Transverse colon (tissue), 3 donors: ENCODE data around the gene CDKL5.

Source experiments
- POLR2A ChIP-seq: fragments of 450-650 bp; IDR thresholded peaks from one replicate; pipeline ENCODE4 v1.6.1; 2016; ENCODE audit warnings: antibody characterized with exemption, mild to moderate bottlenecking, moderate library complexity
- TF ChIP-seq, protein P1 (sequence below), 5 experiments: fragments of 200-600 bp in 3 of 5; fragments of 450-650 bp in 2 of 5; sonication (generic) in 3 of 5; IDR thresholded peaks; 1 replicate in 2 of 5; 2 replicates in 3 of 5; pipeline ENCODE4 v1.5.1; 2016 to 2017; ENCODE audit warnings: antibody characterized with exemption in 5 of 5, inconsistent platforms in 3 of 5, mild to moderate bottlenecking in 2 of 5, moderate library complexity in 1 of 5

DNA sequence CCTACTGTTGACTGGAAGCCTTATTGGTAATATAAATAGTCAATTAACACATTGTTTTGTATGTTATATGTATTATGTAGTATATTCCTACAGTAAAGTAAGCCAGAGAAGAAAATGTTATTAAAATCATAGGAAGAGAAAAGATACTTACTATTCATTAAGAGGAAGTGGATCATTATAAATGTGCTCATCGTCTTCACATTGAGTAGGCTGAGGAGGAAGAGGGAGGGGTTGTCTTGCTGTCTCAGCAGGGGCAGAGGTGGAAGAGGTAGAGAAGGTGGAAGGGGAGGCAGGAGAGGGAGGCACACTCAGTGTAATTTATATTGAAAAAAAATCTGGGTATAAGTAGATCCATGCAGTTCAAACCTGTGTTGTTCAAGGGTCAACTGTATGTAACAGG lies 10.6 kb downstream of the CDKL5 start:
- TF ChIP-seq, protein P1, sequence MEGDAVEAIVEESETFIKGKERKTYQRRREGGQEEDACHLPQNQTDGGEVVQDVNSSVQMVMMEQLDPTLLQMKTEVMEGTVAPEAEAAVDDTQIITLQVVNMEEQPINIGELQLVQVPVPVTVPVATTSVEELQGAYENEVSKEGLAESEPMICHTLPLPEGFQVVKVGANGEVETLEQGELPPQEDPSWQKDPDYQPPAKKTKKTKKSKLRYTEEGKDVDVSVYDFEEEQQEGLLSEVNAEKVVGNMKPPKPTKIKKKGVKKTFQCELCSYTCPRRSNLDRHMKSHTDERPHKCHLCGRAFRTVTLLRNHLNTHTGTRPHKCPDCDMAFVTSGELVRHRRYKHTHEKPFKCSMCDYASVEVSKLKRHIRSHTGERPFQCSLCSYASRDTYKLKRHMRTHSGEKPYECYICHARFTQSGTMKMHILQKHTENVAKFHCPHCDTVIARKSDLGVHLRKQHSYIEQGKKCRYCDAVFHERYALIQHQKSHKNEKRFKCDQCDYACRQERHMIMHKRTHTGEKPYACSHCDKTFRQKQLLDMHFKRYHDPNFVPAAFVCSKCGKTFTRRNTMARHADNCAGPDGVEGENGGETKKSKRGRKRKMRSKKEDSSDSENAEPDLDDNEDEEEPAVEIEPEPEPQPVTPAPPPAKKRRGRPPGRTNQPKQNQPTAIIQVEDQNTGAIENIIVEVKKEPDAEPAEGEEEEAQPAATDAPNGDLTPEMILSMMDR (IDR thresholded peaks at IDR 0.05) = no peak
- no peak for TF ChIP-seq POLR2A
